Activated CD4-positive, alpha-beta T cell treated with anti-CD3 and anti-CD28 coated beads, Interleukin-2, amount 50 U/mL, for 4 hours (primary cell): ENCODE results near the gene COL11A2.
"Not testable (repeated sequence)": the region's sequence is repeated elsewhere in the genome, so short reads cannot be mapped to it uniquely, and the experiment has no call there.

ENCODE experiments used
- DNase-seq, 2 experiments: peaks; one replicate each; pipeline ENCODE4 v3.0.0-alpha.2; 2020

The COL11A2 gene

GRCh38 chr6:33150560-33150959 lies 41.7 kb downstream of the COL11A2 start:
- DNase-seq: not testable (repeated sequence)

- DNase-seq: no peak
Measured at GRCh38 chr6:33147807-33148666, 44.2 kb downstream of the COL11A2 start.

DNA sequence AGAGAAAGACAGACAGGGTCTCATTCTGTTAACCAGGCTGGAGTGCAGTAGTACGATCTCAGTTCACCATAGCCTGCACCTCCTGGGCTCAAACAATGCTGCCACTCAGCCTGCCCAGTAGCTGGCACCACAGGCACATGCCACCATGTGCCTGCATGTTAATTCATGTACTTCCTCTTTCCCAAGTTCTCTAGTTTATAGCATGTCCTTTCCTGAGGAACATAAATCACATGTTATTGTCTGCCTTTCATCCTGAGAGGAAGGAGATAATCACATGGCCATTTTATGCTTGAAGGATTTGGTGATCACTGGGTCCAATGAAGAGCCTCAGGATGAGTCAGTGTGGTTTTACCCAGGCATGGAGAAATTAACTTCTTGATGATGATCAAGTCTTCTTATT lies 47.9 kb downstream of the COL11A2 start:
- DNase-seq: no peak

- DNase-seq: no peak
Measured at GRCh38 chr6:33143113-33143770, 49.0 kb downstream of the COL11A2 start.

GRCh38 chr6:33142501-33143070 lies 49.7 kb downstream of the COL11A2 start:
- DNase-seq: no peak

- no peak for DNase-seq
Measured at GRCh38 chr6:33140556-33140955, 51.7 kb downstream of the COL11A2 start.

GRCh38 chr6:33139596-33140206 lies 52.6 kb downstream of the COL11A2 start:
- no peak for DNase-seq

- DNase-seq: no peak
Measured at GRCh38 chr6:33136310-33136900, 55.9 kb downstream of the COL11A2 start.

DNA sequence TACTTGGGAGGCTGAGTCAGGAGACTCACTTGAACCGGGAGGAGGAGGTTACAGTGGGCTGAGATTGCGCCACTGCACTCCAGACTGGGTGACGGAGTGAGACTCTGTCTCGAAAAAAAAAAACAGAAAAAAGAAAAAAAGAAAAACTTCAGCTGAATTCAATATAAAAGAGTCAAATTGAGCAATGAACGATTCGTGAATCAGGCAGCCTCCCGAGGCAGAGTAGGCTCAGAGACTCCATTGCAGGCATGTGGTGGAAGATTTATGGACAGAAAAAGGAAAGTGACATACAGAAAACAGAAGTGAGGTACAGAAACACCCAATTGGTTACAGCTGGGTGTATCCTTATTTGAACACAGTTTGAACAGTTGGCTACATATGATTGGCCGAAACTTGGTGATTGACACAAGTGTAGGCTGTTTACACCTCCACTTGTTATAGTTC lies 60.2 kb downstream of the COL11A2 start:
- DNase-seq: no peak

GRCh38 chr6:33128318-33128717 lies 63.9 kb downstream of the COL11A2 start:
- no peak for DNase-seq

DNA sequence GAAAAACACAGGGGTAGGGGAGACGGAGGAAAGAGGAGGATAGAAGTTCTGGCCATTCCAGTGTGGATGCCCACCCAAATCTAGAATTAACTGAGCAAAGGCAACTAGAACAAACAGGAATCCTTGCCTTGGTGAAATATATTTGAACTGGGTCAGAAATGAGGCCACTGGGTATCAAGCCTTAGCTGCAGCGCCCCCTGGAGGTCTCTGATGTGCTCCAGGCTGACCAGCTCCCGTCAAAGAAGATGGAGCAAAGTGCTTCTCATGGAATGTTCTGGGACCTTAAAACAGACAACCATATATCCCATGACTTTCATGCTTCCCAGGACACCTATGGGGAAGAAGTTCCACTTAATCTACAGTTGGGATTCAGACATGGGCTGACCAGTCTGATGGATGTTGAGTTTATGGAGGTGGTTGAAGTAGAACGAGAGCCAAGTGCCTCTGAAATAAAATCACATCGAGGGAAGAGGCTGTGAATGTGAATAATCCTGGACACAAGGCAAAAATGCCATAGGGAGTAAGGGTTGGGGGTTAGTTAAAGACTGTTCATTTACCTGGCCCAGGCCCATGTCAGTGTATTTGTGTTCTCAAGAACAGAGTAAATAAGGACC lies 66.1 kb downstream of the COL11A2 start:
- DNase-seq: peak; percentile 52 to 59

DNA sequence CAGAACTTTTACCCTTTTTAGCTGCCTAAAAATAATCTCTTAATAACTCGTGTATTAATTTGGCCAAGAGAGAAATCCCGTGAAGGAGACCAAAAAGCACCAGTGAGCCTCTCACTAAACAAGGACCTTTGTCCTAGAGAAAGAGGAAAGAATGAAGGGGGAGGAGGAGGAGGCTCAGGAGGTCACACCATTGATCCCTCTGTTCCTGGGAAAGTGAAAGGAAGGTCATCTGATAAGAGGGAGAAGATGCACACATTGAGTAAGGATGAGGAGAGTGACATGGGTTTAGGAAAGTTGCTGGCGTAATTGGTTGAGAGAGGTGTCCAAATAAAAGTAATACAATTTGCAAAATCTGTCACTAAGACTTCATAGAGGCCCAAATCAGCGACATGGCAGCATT lies 67.3 kb downstream of the COL11A2 start:
- no peak for DNase-seq

DNA sequence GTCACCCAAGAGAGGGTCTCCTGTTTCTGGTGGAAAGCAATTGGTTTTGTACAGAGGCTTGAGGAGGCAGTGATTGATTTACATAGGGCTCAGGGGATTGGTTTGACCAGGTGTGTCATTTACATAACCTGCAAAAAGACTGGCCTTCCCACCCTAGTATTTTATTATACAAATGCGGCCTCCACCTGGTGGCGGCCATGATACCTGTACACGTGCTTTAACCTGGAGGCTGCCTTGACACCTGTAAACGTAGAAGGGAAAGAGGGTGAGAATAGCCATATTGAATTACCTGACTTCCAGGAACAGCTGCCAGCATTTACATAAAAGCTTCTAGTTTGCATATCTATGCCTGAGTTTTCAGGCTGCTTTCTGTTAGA lies 67.8 kb downstream of the COL11A2 start:
- DNase-seq: no peak

GRCh38 chr6:33123732-33124524 lies 68.3 kb downstream of the COL11A2 start:
- no peak for DNase-seq

DNA sequence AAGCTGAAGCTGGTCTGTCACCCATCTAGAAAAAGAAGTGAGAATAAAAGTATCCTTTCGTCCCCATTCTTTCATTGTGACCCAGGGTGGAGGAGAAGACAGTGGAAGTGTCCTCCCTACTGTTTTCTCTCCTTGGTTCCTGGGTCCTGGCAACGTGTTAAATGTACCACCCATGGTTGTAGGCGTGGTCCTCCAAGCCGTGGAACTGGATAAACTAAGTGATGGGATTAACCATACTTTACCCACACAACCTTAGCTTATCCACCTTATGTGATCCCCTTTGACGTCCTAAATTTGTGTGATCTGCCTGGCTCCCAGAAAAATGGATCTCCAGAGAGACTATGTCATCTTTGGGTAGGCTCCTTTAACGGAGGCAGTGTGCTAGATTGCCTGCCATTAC lies 69.1 kb downstream of the COL11A2 start:
- no peak for DNase-seq

DNA sequence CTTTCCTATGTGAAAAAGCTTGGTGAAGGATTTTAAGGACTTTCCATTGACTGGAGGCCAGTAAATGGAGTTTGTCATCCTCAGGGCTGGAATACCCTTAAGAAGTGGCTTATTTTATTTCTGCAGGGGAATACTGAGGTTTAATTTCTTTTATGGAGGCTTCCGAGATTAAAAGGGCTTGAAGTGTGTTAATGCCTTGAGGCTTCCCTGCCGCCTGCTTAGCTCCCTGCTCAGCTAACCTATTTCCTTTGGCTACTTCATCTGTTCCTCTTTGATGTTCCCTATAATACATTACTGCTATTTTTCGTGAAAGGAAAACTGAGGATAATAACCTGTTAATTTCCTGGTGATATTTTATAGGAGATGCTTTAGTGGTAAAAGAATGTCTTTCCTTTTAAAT lies 72.3 kb downstream of the COL11A2 start:
- no peak for DNase-seq

GRCh38 chr6:33118525-33119123 lies 73.6 kb downstream of the COL11A2 start:
- DNase-seq: no peak

GRCh38 chr6:33117811-33118277 lies 74.4 kb downstream of the COL11A2 start:
- DNase-seq: no peak

DNA sequence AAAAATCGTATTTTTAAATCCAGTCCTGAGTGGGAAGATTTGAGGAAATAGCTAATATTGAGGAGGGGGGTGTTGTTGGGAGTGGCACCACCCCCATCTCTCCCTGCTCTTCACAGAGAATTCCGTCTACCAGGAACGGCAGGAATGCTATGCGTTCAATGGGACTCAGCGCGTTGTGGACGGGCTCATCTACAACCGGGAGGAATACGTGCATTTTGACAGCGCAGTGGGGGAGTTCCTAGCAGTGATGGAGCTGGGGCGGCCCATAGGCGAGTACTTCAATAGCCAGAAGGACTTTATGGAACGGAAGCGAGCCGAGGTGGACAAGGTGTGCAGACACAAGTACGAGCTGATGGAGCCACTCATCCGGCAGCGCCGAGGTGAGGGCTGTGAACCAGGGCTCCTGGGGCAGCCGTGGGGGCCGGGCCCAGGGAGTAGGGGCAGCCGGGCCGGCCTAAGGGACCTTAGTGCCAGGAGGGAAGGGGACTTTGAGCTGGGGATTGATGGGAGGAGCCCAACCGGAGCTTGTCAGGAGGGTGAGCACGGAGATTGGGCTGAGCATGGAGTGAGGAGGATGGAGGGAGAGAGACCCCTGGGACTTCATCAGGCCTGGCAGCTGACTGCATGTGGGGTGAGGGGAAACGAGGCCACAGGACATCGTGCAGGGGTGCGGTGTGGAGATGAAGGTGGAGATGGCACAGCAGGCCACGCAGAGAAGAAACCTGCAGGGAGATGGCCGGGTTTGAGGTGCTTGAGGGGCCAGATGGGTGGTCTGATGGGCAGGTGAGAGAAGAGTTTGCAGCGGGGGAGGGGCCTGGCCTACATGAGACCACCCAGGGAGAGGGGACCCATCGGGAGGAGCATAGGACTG lies 75.2 kb downstream of the COL11A2 start:
- no peak for DNase-seq

DNA sequence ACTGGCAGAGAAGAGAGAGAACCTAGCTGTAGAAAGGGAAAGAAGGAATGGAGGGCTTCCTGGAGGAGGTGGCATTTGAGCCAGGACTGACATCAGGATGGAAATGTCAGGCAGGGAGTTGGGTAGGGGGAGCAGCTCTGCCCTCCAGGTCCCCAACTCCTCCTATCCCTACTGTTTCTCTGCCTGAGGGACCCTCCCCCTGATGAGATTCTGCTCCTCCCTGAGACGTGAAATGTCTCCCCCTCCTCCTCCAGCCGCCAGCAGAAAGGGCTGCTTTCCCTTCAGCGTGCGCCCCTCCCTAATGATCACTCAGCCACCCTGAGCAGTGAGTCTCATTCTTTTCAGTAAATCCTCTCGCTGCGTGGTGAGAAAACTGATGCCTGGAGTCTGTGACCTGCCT lies 75.8 kb downstream of the COL11A2 start:
- no peak for DNase-seq
